Lower leg skin (tissue), 3 donors: ENCODE measurements around the gene MGAT3.

Experiments
- POLR2A ChIP-seq, 2 donors: fragments of 450-650 bp; IDR thresholded peaks; one replicate each; pipeline ENCODE4 v1.6.1; 2016 to 2017; ENCODE audit warnings: antibody characterized with exemption in 2 of 2, mild to moderate bottlenecking in 1 of 2, moderate library complexity in 1 of 2
- TF ChIP-seq, protein P1 (sequence below), 3 donors: fragments of 450-650 bp; IDR thresholded peaks; one replicate each; pipeline ENCODE4 v1.5.1; 2016; ENCODE audit warnings: antibody characterized with exemption in 3 of 3, mild to moderate bottlenecking in 3 of 3, moderate library complexity in 2 of 3

- TF ChIP-seq POLR2A (IDR thresholded peaks at IDR 0.05), result no peak
- TF ChIP-seq, protein P1, sequence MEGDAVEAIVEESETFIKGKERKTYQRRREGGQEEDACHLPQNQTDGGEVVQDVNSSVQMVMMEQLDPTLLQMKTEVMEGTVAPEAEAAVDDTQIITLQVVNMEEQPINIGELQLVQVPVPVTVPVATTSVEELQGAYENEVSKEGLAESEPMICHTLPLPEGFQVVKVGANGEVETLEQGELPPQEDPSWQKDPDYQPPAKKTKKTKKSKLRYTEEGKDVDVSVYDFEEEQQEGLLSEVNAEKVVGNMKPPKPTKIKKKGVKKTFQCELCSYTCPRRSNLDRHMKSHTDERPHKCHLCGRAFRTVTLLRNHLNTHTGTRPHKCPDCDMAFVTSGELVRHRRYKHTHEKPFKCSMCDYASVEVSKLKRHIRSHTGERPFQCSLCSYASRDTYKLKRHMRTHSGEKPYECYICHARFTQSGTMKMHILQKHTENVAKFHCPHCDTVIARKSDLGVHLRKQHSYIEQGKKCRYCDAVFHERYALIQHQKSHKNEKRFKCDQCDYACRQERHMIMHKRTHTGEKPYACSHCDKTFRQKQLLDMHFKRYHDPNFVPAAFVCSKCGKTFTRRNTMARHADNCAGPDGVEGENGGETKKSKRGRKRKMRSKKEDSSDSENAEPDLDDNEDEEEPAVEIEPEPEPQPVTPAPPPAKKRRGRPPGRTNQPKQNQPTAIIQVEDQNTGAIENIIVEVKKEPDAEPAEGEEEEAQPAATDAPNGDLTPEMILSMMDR (IDR thresholded peaks at IDR 0.05), result no peak
These were observed 6.5 kb downstream of the MGAT3 start for GRCh38 chr22:39463277-39463676.
